ENCODE data around the gene RTN4RL1.
"Not testable (repeated sequence)": the region's sequence is repeated elsewhere in the genome, so short reads cannot be mapped to it uniquely, and the experiment has no call there.

Gene RTN4RL1

GRCh38 chr17:1896243-1897104 lies 128.7 kb downstream of the RTN4RL1 start:
- no peak for DNase-seq (ENCODE audit: low spot score)

GRCh38 chr17:1895479-1895878 lies 129.7 kb downstream of the RTN4RL1 start:
- not testable (repeated sequence) for DNase-seq (ENCODE audit: low spot score)

- no peak for DNase-seq (ENCODE audit: low spot score)
Observed at GRCh38 chr17:1894753-1895339, 130.3 kb downstream of the RTN4RL1 start.

GRCh38 chr17:1890758-1891450 lies 134.2 kb downstream of the RTN4RL1 start:
- DNase-seq (ENCODE audit: low spot score) = no peak

- DNase-seq (ENCODE audit: low spot score) = no peak
Observed at GRCh38 chr17:1888741-1889140, 136.4 kb downstream of the RTN4RL1 start.
